HG03558 (cell line): ENCODE results near the gene ZFHX2.
"Not testable (repeated sequence)": the region's sequence is repeated elsewhere in the genome, so short reads cannot be mapped to it uniquely, and the experiment has no call there.

ENCODE experiments used
- ATAC-seq: cut with Tn5 transposase; IDR thresholded peaks from one replicate; pipeline ENCODE4 v1.9.1; 2021; ENCODE audit warnings: moderate number of reproducible peaks; ENCODE audit not compliant: unreplicated experiment; ENCODE audit errors: extremely low read depth

Gene ZFHX2

GRCh38 chr14:23544511-23545447 lies 6.8 kb downstream of the ZFHX2 start:
- ATAC-seq: no peak

GRCh38 chr14:23543403-23543802 lies 8.2 kb downstream of the ZFHX2 start:
- ATAC-seq: no peak

DNA sequence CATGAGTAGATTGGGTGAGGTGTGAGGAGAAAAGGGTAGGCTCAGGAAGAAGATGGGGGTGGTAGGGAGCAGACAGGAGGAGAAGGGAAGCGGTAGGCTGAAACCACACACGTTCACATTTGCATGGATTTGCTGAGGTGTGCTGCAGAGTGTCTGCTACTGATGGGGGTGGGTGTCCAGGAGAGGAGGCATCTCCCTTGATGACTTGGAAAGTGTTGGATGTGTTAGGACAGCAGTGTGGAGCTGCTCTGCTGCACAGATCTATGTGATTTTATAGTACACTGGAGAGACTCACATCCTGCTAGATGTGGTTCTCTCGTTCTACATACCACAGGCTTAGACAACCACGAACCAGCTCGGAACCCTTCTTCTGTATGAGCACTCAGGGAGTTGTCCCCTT lies 9.3 kb downstream of the ZFHX2 start:
- ATAC-seq: no peak

- ATAC-seq: no peak
Measured at GRCh38 chr14:23540141-23540469, 11.5 kb downstream of the ZFHX2 start.

DNA sequence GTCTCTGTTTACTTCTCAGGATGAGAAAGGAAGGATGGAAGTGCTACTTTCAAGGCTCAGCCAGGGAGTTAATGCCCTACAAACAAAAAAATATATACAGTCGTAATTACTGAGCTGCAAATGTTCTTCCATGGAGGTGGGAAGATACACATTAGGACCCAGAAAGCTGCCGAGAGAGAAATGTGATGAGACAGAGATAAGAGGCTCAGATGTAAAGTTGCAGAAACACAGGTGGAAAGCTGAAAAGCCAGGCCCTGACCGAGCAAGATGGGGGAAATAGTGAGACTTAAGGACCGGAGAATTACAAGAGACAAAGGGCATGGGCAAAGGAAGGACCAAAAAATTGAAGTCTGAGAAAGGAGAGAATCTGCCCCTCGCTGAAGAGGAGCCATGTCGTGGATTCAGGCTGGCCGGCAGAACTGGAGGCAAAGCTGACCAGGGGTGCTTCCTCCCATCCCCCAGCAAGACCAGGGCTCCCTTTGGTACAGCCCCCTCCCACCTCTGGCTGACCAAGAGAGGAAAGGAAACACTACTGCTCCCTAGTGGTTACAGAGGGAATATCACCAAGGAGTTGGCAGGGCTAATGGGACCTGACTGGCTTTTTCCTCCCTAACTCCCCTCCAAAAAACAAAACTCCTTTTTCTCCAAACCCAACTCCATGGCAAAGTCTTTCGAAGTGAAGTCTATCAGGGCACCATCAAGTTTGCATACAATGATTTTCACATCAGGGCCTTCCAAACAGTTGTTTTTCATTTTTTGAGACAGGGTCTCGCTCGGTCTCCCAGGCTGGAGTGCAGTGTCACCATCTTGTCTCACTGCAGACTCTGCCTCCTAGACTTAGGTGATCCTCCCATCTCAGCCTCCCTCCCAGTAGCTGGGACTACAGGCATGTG lies 12.1 kb downstream of the ZFHX2 start:
- no peak for ATAC-seq

DNA sequence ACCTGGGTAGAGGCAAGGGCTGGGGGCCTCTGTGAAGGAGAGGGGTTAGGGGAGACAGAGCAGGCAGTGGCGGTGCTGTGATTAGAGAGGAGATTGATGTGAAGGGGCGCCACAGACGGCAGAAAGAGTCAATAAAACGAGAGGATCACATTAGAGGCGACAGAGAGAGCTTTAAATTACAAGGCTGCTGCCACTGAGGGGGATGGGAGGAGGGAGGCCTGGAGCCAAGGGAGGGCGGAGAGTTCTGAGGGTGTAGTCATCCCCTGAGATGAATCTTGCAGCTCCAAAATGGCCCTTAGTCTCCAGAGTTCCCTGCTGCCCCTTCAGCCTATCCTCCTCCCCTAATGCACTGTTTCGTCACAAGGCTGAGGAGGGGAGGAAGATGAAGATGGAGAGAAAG lies 12.8 kb downstream of the ZFHX2 start:
- ATAC-seq: no peak

GRCh38 chr14:23538050-23538718 lies 13.4 kb downstream of the ZFHX2 start:
- ATAC-seq: no peak

GRCh38 chr14:23537351-23538049 lies 14.1 kb downstream of the ZFHX2 start:
- no peak for ATAC-seq

DNA sequence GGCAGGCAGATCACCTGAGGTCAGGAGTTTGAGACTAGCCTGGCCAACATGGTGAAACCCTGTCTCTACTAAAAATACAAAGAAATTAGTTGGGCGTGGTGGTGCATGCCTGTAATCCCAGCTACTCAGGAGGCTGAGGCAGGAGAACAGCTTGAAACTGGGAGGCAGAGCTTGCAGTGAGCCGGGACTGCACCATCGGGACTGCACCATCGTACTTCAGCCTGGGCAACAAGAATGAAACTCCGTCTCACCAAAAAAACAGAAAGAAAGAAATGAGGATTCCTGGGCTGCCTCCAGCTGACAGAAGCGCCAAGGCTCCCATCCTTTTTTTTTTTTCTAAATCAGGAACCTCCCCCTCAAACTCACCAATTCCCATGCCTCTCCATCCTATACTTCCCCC lies 14.7 kb downstream of the ZFHX2 start:
- not testable (repeated sequence) for ATAC-seq

- ATAC-seq: no peak
Measured at GRCh38 chr14:23536494-23536893, 15.1 kb downstream of the ZFHX2 start.

GRCh38 chr14:23535943-23536342 lies 15.6 kb downstream of the ZFHX2 start:
- ATAC-seq: no peak

DNA sequence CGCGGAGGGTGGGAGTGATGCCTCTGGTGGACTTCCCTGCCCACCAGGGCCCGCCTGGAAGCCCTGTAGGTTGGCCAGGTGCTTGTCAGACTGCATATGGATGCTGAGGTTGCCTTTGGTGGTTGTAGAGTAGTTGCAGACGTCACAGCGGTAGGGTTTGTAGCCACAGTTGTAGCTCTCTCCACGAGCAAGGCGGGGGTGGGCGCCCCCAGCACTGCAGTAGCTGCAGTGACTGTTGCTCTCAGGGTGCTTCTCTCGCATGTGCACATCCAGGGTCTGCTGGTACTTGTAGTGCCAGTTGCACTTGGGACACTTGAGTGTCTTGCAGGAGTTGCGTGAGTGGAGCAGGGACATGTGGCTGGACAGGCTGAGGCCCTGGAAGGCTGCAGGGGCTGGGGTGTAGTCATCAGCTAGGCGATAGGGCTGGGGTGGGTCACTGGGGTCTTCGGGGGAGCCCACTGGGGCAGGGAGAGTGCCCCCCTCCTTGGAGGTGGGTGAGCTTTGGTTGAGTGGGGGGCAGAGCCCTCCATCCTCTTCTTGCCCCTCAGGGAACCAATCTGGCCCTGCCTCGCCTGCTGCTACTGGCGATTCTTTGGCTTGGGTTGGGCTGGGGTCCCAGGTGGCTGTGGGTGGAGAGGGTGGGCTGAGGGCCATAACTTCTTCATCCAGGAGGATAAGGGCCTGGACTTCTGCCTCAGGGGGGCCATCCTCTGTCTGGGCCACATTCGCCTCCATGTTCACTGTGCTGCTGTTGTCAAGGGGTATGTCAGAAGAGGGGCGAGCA lies 17.7 kb downstream of the ZFHX2 start:
- no peak for ATAC-seq

GRCh38 chr14:23532658-23533057 lies 18.9 kb downstream of the ZFHX2 start:
- ATAC-seq: no peak

- no peak for ATAC-seq
Measured at GRCh38 chr14:23531391-23531790, 20.2 kb downstream of the ZFHX2 start.

DNA sequence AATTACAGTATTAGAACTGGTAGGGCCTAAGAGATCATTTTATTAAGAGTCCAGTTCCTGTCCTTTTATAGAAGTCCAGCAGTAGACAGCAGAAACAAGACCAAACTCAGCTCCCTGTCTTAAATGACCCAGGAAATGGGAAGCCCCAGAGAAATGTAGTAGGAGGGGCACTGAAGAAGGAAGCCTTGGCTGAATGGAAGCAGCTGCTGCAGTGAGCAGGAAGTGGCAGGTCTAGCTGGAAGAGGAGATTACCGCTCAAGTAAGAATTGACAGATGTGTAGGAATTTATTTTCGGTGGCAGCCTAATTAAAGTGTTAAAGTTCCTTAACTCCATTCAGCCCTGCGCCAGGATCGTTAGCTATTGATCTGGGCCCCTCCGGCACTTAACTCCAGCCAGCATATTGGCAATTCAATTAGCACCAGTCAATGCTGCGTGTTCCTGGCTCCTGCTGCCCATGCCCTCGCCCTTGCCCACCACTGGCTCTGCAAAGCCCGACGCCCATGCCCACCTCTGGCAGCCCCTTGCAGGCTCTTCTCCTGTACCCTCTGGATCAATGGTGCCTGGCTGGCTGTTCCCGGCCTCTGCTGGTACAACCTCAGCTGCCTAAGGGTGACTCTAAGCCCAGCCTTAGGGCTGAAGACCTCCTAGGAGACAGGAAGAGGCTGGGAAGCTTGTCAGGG lies 21.1 kb downstream of the ZFHX2 start:
- no peak for ATAC-seq

- no peak for ATAC-seq
Measured at GRCh38 chr14:23529016-23529415, 22.5 kb downstream of the ZFHX2 start.

DNA sequence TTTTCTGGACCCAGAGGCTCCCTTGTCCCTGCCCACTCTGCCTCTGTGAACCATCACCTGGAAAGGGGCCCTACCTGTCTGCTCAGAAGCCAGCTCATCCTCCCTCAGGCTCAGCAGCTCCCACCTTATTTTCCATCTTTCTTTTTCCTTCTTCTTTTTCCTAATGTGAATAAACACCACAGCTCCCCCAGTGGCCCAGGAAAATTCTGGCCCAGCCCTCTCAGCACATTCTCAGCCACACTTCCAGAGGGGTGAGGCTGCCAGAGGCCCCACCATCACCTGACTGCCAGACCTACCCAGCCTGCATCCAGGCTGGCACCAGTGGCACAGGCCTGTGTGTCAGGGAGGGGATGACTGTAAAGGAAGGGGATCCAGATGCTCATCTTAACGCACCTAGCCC lies 23.0 kb downstream of the ZFHX2 start:
- ATAC-seq: no peak

DNA sequence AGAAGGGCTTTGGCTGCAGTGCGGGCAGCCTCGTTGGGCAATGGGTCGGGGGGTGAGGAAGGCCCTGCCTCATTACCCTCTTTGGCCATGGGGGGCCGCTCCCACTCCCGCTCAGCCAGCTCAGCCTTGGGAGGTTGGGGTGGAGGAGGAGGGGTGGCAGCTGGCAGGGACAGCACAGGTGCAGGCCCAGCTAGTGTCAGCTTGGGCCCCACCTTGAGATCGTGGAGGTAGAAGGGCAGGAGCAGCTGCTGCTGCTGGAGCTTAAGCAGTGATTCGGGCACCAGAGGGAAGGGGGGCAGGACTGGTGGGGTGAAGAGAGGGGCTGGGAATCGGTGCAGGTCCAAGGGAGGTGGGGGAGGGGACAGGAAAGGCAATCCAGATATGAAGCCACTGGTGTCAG lies 26.0 kb downstream of the ZFHX2 start:
- no peak for ATAC-seq

GRCh38 chr14:23524954-23525353 lies 26.6 kb downstream of the ZFHX2 start:
- no peak for ATAC-seq
